H1 (cell line): ENCODE results near the gene ROPN1.

Experiments
- BACH1 ChIP-seq: IDR thresholded peaks from 2 replicates; pipeline ENCODE4 v1.6.1; 2012; ENCODE audit warnings: low read length, improper control_type of control experiment
- CTCF ChIP-seq, 3 experiments: IDR thresholded peaks; 1 replicate in 2 of 3; 2 replicates in 1 of 3; pipeline versions ENCODE4 v1.5.1 to v1.6.1; 2011; ENCODE audit warnings: low read length in 3 of 3, mild to moderate bottlenecking in 3 of 3, inconsistent platforms in 2 of 3, low read depth in 1 of 3, moderate library complexity in 1 of 3; ENCODE audit not compliant: insufficient read depth in 1 of 3; ENCODE audit errors: control extremely low read depth in 1 of 3
- JUN ChIP-seq: IDR thresholded peaks from 2 replicates; pipeline ENCODE4 v1.6.1; 2011; ENCODE audit warnings: low read depth, mild to moderate bottlenecking, improper control_type of control experiment, low read length
- KDM1A ChIP-seq: fragments of 200-600, 300-600 bp; sonication (generic); IDR thresholded peaks from 2 replicates; pipeline ENCODE4 v1.7.1; 2016; ENCODE audit warnings: mild to moderate bottlenecking, low read length, borderline replicate concordance
- POLR2A ChIP-seq, 2 experiments: IDR thresholded peaks; 1 replicate in 1 of 2; 2 replicates in 1 of 2; pipeline ENCODE4 v1.6.1; 2011; ENCODE audit warnings: low read depth in 2 of 2, low read length in 2 of 2, mild to moderate bottlenecking in 2 of 2; ENCODE audit errors: control extremely low read depth in 1 of 2
- POLR2AphosphoS5 ChIP-seq: IDR thresholded peaks from 2 replicates; pipeline ENCODE4 v1.6.1; 2011; ENCODE audit warnings: low read depth, low read length
- SP2 ChIP-seq: IDR thresholded peaks from 2 replicates; pipeline ENCODE4 v1.6.1; 2012; ENCODE audit warnings: mild to moderate bottlenecking, low read length, inconsistent platforms
- SRF ChIP-seq: IDR thresholded peaks from 2 replicates; pipeline ENCODE4 v1.6.1; 2011; ENCODE audit warnings: mild to moderate bottlenecking, low read depth, low read length, moderate library complexity
- YY1 ChIP-seq: IDR thresholded peaks from 2 replicates; pipeline ENCODE4 v1.6.1; 2011; ENCODE audit warnings: low read depth, mild to moderate bottlenecking, low read length
- ZNF274 ChIP-seq: IDR thresholded peaks from 2 replicates; pipeline ENCODE4 v1.7.0; 2012; ENCODE audit warnings: low read length, borderline replicate concordance; ENCODE audit errors: extremely low read depth

- TF ChIP-seq BACH1 (no peak), KDM1A (no peak), CTCF (IDR thresholded peaks at IDR 0.05; ENCODE audit: control extremely low read depth in 1 of 3, insufficient read depth in 1 of 3, low read depth in 1 of 3, low read length in 3 of 3) (no peak), POLR2A (IDR thresholded peaks at IDR 0.05; ENCODE audit: control extremely low read depth in 1 of 2, low read depth in 2 of 2, low read length in 2 of 2) (no peak), YY1 (no peak), ZNF274 (no peak), POLR2AphosphoS5 (no peak), SRF (no peak), SP2 (no peak), JUN (no peak)
Measured at GRCh38 chr3:123941121-123941520, 50.8 kb downstream of the ROPN1 start.
